Measurements from ENCODE around the gene LAPTM5.
A peak's percentile ranks its signal among the peaks of the same experiment; 100 is the strongest.
"Not testable (repeated sequence)": the region's sequence is repeated elsewhere in the genome, so short reads cannot be mapped to it uniquely, and the experiment has no call there.

Gene LAPTM5, protein sequence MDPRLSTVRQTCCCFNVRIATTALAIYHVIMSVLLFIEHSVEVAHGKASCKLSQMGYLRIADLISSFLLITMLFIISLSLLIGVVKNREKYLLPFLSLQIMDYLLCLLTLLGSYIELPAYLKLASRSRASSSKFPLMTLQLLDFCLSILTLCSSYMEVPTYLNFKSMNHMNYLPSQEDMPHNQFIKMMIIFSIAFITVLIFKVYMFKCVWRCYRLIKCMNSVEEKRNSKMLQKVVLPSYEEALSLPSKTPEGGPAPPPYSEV
- 462 reads per million, percentile 98 among the genes with 10 or more reads in this experiment for total RNA-seq

DNA sequence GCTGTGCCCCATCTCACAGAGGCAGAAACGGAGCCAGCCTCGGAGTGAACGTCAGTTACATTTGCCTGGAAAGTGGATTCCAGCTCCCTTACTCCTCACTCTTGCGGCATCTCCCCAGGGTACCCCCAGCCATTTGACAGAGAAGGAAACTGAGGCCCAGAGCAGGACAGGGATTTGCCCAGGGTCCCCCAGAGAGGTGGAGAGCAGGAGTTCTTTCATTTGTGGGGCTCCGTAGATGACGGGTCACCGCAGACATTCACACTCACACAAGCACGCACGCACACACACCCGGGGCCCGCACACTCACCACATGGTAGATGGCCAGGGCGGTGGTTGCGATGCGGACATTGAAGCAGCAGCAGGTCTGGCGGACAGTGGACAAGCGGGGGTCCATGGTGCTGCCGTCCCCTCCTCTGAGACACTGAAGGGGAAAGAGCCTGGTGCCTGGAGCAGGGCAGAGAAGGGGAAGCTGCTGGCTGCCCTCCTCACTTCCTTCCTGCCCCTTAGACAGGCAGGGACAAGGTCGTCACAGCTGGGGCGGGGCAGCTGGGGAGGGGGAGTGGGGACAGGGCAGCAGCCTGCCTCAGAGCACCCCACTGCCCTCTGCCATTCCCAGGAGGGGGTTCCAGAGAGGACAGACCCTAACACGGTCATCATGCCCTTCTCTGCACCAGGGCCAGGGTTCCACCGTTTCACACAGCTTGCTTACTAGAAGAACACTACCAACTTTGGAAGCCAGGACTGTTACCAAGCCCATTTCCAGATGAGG is at the start of gene LAPTM5:
Gene LAPTM5 (minus strand): TSS at position 423 of the 769 bp plus-strand sequence. CDS start 29 bp downstream, at position 394.
- peak; percentile 57 for DNase-seq

DNA sequence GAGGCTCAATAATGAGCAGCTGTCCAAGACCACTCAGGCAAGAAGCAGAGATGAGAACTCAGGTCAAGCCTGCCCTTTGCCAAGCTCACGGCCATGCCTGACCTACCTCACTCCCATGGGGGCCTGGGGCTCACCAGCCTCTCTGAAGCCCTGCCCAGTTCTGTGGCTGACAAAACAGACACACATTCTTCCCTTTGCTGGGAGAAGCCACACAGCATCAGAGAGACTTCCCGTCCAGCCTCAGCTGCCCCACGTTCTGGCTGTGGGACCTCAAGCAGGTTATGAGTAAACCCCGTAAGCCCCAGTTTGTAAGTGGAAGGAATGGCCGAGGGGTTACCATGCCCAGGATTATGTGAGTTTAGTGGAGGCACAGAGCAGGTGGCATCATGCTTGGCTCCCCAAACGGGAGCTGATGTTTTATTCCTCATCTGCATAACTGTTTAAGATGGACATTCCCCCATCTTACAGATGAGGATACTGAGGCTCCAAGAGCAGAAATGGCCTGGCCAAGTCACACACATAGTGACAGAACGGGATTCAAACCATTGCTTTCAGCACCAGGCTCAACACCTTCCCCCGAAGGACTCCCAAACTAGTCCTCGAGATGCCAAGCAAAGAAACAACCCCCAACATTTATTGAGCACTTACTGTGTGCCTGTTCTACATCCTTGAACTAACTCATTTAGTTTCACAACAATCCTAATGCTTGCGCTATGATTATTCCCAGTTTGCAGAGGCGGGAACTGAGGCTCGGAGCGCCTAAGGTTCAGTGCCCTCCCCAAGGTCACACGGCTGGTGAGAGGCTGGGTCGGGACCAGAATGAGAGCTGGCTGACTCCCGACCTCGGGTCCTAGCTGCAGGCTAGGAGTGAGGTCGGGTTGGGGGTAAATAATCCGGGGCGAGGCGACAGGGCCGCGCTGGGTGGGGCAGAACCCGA is 49.1 kb upstream of the LAPTM5 start:
- DNase-seq = no peak

DNA sequence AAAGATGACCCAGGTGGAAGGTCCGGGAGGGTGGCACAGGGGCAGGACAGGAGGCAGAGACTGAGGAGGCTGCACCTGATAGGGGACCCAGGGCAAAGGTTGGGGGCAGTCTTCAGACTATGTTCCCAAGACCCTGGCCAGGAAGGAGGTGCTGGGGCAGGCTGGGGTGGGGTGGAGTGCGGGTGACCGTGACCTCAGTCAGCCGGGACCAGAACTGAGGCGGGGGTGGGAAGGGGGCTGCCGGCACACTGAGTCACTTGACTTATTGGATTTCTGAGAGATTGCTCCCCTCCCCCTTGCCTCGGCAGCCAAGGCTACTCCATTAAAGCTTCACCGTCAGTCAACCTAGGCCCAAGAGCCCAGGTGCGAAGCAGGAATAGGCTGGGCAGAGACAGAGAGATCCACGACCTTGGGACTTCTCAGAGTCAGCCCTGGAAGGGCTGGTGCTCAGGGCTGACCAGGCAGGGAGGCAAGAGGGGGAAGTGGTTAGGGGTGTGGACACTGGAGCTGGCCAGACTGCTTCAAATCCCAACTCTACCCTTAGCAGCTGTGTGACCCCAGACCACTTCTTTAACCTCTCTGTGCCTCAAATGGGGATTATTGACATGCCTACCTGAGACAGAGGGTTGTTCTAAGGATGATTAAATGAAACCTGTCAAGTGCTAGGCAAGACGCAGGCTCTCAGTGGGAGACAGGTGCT is 47.9 kb upstream of the LAPTM5 start:
- DNase-seq = no peak

DNA sequence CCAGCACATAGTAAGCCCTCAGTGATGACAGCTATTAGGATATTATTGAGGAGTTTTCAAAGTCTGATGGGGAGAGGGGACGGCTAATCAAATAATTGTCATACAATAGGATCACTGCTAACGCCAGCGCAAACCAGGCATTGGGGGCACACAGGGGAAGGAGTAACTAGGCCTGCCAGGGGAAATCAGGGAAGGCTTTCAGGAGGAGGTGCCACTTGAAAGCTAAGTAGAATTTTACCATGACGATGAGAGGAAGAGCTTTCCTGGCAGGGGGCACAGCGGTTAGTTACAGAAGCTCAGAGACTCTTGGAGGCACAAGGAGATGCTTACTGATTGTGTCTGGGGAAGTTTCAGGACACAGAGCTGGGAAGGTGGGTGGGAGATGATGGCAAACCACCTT is 47.2 kb upstream of the LAPTM5 start:
- DNase-seq = no peak

DNA sequence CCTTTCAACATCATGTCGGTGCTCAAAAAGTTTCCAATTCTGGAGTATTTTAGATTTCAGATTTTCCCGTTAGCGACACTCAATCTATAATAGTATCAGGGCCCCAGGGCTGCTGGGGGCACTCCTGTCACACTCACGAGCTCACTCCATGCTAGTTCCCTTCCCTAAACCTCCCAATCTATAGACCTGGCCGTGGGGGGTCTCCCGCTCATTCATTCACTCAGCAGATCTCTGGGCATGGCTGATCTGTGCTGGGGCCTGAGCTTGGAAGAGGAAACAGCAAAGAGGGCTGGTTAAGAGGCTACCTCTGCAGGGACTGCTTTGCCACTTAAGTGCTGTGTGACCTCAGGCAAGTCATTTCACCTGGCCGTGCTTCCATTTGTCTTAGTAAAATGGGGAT is 46.8 kb upstream of the LAPTM5 start:
- no peak for DNase-seq

DNA sequence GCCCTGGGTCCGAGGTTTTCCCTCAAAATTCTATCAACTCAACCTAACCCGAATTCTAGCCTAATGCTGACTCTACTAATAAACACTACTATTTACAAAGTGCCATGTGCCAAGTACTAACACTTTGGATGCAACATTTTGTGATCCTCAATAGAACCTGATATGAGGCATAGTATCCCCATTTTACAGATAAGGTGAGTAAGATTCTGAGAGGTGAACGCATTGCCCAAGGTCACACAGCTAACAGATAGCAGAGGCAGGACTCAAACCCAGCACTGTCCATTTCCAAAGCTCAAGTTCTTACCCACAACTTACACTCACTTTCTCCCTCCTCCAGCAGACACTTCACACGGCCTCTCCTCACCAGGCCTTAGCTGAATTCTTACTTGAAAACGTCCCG is 46.0 kb upstream of the LAPTM5 start:
- DNase-seq = no peak

DNA sequence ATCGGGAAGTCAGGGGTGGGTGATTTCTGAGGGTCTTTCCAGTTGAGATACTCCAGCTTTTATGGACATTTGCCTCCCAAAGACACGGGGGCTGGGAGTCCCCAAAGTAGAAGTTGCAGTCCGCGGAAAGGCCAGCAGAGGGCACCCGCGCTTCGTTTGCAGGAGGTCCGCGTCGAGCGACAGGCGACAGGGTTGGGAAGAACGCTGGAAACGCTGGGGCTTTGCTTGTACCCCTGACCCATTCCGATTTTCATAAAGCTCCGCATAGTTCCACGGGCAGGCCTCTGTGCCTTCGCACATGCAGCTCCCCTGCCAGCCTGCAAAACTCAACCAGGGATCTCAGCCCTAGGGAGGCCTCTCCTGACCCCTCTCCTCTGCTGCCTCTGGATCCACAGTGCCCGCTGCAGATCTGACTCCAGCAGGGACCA is 44.2 kb upstream of the LAPTM5 start:
- peak; percentile 77 for DNase-seq

DNA sequence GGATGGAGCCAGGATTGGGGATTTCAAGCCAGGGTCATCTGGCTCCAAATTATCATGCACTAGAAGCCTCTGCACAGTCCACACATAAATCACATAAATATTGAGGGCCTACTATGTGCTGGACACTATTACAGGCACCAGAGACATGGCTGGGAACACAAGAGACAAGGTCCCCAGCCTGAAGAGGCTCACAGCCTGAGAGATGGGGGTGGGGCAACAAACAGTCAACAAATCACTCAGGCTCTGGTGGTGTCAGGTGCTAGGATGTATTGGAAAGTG is 41.6 kb upstream of the LAPTM5 start:
- DNase-seq = no peak

DNA sequence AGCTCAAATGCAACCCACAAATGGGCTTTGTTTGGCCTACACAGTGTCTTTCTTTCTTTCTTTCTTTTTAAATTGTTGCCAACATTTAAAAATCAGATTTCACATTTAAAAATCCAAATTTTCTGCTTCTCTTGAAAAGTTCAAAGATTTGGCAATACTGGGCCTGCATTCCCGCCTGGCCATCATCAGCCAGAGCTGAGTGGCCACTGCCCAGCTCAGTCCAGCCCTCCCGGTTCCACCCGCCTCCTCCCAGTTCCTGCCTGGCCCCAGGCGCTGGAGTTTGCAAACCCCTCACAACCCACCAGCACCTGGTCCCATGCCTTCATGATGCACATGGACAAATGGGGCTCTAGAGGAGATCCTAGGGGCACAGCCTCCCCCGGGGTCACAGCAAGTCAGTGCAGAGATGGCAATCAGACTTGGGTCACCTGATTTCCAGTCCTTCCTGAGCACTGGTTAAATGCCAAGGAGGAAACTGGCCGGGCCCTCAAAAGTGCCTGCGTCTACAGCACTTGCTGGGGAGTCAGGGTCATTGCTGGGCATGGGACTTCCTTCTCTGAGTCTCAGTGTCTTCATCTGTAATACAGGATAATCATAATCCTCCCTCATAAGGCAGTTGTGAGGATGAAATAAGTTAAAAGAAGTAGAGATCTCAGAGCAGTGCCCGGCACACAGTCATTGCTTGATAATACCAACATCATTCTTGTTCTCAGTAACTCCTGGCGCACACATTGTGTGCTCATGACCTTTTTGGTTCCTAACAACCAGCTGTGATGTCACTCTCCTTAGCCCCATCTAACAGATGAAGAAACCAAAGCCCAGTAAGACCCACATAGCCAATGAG is 41.0 kb upstream of the LAPTM5 start:
- DNase-seq = no peak

DNA sequence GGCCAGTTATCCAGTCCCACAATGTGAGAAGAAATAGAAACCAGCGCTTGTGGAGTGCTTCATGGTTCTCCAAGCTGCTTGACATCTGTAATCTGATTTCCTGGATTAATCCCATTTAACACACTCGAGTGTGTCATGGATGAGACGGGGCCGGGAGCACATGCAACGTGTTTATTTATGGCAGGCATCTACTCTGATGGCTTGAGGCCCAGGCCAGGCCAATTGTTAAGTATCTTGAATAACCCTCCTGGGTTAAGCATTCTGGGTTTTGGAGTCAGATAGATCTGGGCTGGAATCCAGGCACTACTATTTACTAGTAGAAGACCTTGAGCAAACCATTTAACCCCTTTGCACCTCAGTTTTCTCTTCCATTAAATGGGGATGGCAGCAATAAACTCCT is 37.5 kb upstream of the LAPTM5 start:
- no peak for DNase-seq

DNA sequence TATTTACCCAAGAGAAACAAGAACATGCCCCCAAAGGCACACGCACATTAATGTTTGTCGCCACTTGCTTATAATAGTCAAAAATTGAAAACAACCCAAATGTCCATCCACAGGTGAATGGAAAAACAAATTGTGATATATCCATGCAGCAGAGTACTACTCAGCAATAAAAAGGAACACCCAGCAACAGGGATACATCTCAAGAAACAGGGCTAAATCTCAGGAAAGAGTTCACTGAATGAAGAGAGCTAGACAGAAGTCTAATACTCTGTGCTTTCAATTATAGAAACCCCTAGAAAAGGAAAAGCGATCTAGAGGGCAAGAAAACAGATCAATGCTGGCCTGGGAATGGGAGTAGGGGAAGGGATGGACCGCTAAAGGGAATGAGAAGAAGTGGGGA is 36.7 kb upstream of the LAPTM5 start:
- DNase-seq = no peak

DNA sequence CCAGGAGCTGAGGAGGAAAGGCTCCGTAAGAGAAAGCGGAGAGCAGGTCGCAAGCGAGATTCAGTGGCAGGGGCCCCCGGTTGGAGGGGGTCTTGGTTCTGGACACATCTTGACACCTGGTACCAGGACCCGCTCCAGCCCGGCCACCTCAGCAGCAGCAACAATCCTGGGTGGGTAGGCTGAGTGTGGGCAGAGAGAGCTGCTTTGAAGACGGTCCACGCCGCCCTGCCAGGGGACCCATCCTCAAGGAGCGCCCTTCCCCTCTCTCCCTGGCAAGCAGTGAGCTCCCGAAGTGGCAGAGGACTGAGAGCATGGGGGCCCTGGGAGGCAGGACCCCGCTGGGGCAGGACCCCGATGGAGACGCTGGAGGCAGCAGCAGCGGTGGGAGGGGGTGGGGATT is 35.6 kb upstream of the LAPTM5 start:
- DNase-seq = no peak

DNA sequence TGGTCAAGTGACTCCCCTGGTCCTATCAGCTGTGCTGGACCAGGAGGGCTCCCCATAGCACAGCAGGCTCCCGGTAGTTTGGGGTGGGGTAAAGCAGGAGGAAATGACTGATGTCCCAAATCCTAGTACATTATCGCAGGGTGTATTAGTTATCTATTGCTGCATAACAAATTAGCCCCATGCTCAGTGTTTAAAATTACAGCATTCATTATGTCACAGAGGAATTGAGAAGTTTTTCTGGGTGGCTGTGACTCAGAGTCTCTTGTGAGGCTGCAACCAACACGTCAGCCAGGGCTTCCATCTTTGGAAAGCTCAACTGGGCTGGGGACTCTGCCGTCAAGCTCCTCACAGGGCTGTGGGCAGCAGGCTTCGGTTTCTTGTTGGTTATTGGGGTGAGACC is 34.3 kb upstream of the LAPTM5 start:
- DNase-seq = no peak

DNA sequence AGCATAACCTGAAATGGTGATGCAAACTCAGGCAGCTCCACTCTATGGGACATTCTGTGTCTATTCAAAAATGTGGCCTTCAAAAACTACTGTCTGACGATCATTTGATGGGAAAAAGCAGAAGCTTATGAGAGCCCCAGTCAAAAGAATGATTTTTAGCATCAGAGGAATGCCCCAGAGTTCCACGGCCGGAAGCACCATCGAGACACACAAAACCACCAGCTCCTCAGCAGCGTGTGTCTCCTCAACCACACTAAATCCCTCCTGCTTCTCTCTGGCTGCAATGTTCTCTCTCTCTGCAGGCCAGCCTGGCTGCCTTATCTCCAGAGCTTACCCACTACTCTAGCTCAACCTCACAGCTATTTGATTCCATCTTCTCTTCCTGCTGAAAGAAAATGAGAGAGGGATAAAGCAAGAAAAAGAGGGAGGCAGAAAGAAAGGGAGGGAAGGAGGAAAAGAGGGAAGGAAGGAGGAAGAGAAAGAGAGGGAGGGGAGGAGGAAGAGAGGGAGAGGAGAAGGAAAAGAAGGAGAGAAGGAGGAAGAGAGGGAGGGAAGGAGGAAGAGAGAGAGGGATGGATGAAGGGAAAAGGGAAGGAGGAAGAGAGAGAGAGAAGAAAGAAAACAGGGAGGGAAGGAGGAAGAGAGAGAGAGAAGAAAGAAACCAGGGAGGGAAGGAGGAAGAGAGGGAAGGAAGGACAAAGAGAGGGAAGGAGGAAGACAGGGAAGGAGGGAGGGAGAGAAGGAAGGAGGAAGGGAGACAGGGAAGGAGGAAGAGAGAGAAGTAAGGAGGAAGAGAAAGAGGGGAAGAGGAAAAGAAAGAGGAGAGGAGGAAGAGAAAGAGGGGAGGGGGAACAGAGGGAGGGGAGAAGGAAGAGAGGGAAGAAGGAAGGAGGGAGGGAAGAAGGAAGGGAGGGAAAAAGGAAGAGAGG is 33.5 kb upstream of the LAPTM5 start:
- no peak for DNase-seq

DNA sequence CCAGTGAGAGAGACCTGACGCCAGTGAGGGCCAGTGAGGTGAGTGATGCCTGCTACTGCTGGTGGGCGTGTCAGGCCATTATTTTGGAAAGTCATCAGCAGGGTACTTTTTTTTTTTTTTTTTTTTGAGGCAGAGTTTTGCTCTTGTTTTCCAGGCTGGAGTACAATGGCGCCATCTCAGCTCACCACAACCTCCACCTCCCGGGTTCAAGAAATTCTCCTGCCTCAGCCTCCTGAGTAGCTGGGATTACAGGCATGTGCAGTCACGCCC is 32.6 kb upstream of the LAPTM5 start:
- DNase-seq = not testable (repeated sequence)

DNA sequence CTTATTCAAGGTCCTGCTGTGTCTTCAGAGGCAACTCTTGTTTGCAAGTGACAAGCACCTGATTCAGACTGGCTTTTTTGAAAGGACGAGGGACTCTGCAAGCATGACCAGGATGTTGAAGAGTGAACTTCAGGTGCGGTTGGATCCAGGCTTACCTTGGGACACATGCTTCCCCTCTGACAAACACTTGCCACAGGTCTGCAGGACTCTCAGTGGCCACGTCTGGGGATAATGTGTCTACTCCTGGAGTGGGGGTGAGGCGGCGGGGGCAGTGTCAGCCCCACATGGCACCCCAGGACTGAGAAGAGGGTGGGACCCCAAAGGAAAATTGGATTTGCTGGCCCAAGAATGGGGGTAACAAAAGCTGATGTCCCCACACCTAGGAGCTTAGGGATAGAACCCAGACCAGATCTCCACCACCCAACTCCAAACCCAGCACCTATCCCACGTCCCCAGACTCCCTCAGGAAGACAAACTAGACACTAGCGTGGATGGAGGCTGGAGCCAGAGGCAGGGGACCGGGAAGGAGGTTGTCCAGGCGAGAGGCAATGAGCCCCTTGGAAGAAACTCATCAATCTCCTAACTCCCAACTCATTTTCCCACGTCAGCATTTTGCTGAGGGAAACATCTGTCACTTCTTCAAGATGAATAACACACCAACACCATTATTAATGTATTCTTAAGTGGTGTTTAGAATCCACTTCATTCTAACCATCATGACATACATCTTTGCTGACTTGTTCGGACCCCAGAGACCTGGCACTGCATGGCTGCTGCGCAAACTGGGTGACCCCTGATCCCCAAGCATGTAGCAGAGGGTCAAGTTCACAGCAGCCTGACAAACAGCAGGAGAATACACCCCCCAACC is 32.0 kb upstream of the LAPTM5 start:
- DNase-seq = no peak

DNA sequence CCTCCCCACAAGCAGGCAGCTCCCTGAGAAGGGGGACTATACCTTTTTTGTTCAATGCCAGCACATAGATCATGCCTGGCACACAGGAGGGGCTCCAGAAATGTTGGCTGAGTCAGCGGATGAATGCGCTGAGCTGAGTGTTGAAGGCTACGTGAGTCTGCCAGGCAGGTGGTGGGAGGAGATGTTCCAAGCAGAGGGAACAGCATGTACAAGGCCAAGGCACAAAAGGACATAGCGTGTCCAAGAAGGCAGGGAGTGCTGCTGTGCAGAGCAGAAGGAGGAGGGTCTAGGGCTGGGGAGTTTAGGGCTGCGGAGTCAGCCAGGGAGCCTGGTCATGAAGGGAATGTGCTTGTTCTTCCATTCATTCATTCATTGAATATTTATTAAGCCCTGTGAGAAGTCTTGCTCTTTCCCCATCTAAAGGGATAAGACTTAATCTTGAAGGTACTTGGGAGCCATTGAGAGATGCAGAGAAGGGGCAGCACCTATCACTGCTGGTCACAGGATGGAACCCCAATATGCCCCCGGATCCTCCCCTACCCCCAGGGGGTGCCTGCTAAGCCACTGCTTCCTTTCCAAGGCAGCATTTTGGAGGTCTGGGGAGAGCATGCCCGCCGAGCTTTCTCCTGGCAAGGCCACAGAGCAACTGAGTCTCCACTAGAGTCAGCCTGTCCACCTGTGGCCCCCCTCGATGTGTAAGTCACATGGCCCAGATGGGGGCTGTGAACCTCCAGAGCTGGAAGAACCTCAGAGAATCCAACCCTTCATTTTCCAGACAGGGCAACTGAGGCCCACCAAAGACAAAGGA is 31.2 kb upstream of the LAPTM5 start:
- DNase-seq = no peak

DNA sequence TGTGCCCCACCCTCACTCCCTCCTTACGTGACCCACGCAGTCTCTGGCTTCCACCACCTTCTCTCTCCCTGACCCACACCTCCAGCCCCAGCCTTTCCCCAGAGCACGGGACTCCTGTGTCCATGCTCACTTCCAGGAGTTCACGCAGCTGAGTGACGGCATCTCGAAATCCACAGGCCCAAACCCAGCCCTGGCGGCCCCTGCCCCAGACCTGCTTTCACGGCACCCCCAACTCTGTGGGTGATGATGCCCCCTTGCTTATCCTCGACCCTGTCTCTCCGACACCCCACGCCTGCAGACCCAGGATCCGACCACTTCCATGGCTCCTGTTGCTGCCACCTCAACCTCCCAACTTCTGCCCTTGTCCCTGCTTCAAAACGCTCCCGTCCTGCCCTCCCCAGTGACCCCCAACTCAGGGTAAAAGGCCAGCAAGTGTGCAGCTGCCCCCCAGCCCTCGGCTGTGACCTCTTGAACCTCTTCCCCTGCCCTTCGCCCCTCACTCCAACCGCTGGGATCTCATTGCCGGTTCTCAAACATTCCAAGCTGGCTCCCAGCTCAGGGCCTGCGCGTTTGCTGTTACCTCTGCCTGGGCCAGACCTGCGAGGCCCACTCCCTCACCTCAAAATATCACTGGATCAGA is 30.4 kb upstream of the LAPTM5 start:
- DNase-seq = no peak

DNA sequence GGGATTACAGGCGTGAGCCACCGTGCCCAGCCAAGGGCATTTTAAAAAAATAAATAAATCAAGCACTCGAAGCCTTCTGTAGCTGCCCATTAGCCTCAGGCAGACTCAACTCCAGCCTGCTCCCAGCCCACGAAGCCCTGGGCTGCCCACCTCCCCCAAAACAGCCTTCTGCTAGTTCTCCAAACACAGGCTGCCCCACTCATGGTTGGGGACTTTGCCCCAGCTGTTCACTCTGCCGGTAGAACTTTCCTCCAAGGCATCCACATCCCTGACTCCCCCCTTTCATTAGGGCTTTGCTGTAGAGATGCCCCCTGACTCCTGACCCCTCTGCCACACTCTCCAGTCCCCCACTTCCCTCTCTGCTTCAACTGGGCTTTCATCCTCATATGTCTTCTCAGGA is 29.7 kb upstream of the LAPTM5 start:
- DNase-seq = no peak
